Mucosa of rectum (tissue), 2 donors: ENCODE measurements around the gene EBF3.

Source experiments
- H3K27ac ChIP-seq, 2 donors: one replicate each; pipeline ENCODE4 v1.7.0; 2013; ENCODE audit warnings: inconsistent platforms in 2 of 2, low read depth in 2 of 2, low read length in 2 of 2
- H3K27me3 ChIP-seq, 2 donors: one replicate each; pipeline ENCODE4 v1.7.0; 2013; ENCODE audit warnings: low read length in 2 of 2; ENCODE audit not compliant: control insufficient read depth in 2 of 2, insufficient read depth in 2 of 2
- H3K36me3 ChIP-seq, 2 donors: one replicate each; pipeline ENCODE4 v1.7.0; 2013; ENCODE audit warnings: low read length in 2 of 2; ENCODE audit not compliant: control insufficient read depth in 2 of 2, insufficient read depth in 2 of 2
- H3K4me1 ChIP-seq, 2 donors: one replicate each; pipeline ENCODE4 v1.7.0; 2013; ENCODE audit warnings: low read length in 2 of 2, mild to moderate bottlenecking in 1 of 2; ENCODE audit not compliant: control insufficient read depth in 2 of 2, insufficient read depth in 2 of 2
- H3K4me3 ChIP-seq, 2 donors: one replicate each; pipeline ENCODE4 v1.7.0; 2013; ENCODE audit warnings: low read length in 2 of 2
- H3K9ac ChIP-seq, 2 donors: one replicate each; pipeline ENCODE4 v1.7.0; 2013; ENCODE audit warnings: low read length in 2 of 2, low read depth in 1 of 2, mild to moderate bottlenecking in 1 of 2
- H3K9me3 ChIP-seq, 2 donors: one replicate each; pipeline ENCODE4 v1.7.0; 2013; ENCODE audit warnings: low read length in 2 of 2; ENCODE audit not compliant: control insufficient read depth in 2 of 2
- donor health status: healthy.
- donor health status: Normal muscosa, but diverticular disease.

EBF3 gene

GRCh38 chr10:129836253-129836652 lies 127.8 kb downstream of the EBF3 start:
- H3K9me3 ChIP-seq = no peaks in the 10 kb centered on the region

GRCh38 chr10:129833994-129834739 lies 129.9 kb downstream of the EBF3 start:
- Histone ChIP-seq H3K4me3 (no peak overlapping the region), H3K27ac (no peak overlapping the region), H3K27me3 (no peaks in the 10 kb centered on the region)

More at GRCh38 chr10:129836253-129836652, 127.8 kb downstream of the EBF3 start:
- Histone ChIP-seq H3K4me3 (no peak overlapping the region), H3K4me1 (no peaks in the 10 kb centered on the region), H3K36me3 (no peaks in the 10 kb centered on the region), H3K9ac (no peak overlapping the region), H3K27ac (no peak overlapping the region), H3K27me3 (no peaks in the 10 kb centered on the region)

GRCh38 chr10:129833468-129833950 lies 130.6 kb downstream of the EBF3 start:
- H3K9ac ChIP-seq = no peak overlapping the region
- no peaks in the 10 kb centered on the region for H3K4me1 ChIP-seq
- H3K36me3 ChIP-seq = no peaks in the 10 kb centered on the region
- H3K9me3 ChIP-seq = no peaks in the 10 kb centered on the region
- no peak overlapping the region for H3K4me3 ChIP-seq
- H3K27me3 ChIP-seq = no peaks in the 10 kb centered on the region
- no peak overlapping the region for H3K27ac ChIP-seq

More at GRCh38 chr10:129833994-129834739, 129.9 kb downstream of the EBF3 start:
- H3K4me1 ChIP-seq = no peaks in the 10 kb centered on the region
- H3K9ac ChIP-seq = no peak overlapping the region
- H3K36me3 ChIP-seq = no peaks in the 10 kb centered on the region
- H3K9me3 ChIP-seq = no peaks in the 10 kb centered on the region

GRCh38 chr10:129832573-129833467 lies 131.3 kb downstream of the EBF3 start:
- Histone ChIP-seq H3K4me1 (no peaks in the 10 kb centered on the region), H3K27me3 (no peaks in the 10 kb centered on the region), H3K27ac (no peak overlapping the region), H3K9ac (no peak overlapping the region), H3K4me3 (no peak overlapping the region), H3K36me3 (no peaks in the 10 kb centered on the region), H3K9me3 (no peaks in the 10 kb centered on the region)

GRCh38 chr10:129831150-129831549 lies 132.9 kb downstream of the EBF3 start:
- Histone ChIP-seq H3K36me3 (no peaks in the 10 kb centered on the region), H3K4me3 (no peak overlapping the region), H3K27me3 (no peaks in the 10 kb centered on the region), H3K9ac (no peak overlapping the region), H3K27ac (no peak overlapping the region), H3K4me1 (no peaks in the 10 kb centered on the region), H3K9me3 (no peaks in the 10 kb centered on the region)

GRCh38 chr10:129825826-129826225 lies 138.2 kb downstream of the EBF3 start:
- Histone ChIP-seq H3K9me3 (no peaks in the 10 kb centered on the region), H3K4me3 (no peak overlapping the region), H3K9ac (no peak overlapping the region), H3K4me1 (no peaks in the 10 kb centered on the region), H3K27me3 (no peaks in the 10 kb centered on the region), H3K36me3 (no peaks in the 10 kb centered on the region), H3K27ac (no peak overlapping the region)

GRCh38 chr10:129825221-129825620 lies 138.9 kb downstream of the EBF3 start:
- H3K9ac ChIP-seq = no peak overlapping the region
- no peak overlapping the region for H3K27ac ChIP-seq

GRCh38 chr10:129820451-129820850 lies 143.6 kb downstream of the EBF3 start:
- Histone ChIP-seq H3K36me3 (no peaks in the 10 kb centered on the region), H3K9me3 (no peaks in the 10 kb centered on the region), H3K4me1 (no peaks in the 10 kb centered on the region), H3K27ac (no peak overlapping the region), H3K27me3 (no peaks in the 10 kb centered on the region), H3K9ac (no peak overlapping the region), H3K4me3 (no peak overlapping the region)

More at GRCh38 chr10:129825221-129825620, 138.9 kb downstream of the EBF3 start:
- no peaks in the 10 kb centered on the region for H3K36me3 ChIP-seq
- H3K9me3 ChIP-seq = no peaks in the 10 kb centered on the region
- H3K4me1 ChIP-seq = no peaks in the 10 kb centered on the region
- H3K27me3 ChIP-seq = no peaks in the 10 kb centered on the region
- no peak overlapping the region for H3K4me3 ChIP-seq

- no peaks in the 10 kb centered on the region for H3K4me1 ChIP-seq
- no peak overlapping the region for H3K4me3 ChIP-seq
- H3K9ac ChIP-seq = no peak overlapping the region
- H3K27ac ChIP-seq = no peak overlapping the region
- H3K36me3 ChIP-seq = no peaks in the 10 kb centered on the region
- H3K9me3 ChIP-seq = no peaks in the 10 kb centered on the region
- no peaks in the 10 kb centered on the region for H3K27me3 ChIP-seq
These were observed 147.4 kb downstream of the EBF3 start for GRCh38 chr10:129816656-129817045.
